CD4-positive, alpha-beta T cell treated with Interleukin-15 for 1 hour (primary cell): ENCODE results near the gene GOSR1.
"Not testable (repeated sequence)": the region's sequence is repeated elsewhere in the genome, so short reads cannot be mapped to it uniquely, and the experiment has no call there.

Source experiments
- DNase-seq: peaks from one replicate; pipeline ENCODE4 v3.0.0-alpha.2; 2020

The GOSR1 gene

GRCh38 chr17:30547778-30548573 lies 70.8 kb downstream of the GOSR1 start:
- no peak for DNase-seq

GRCh38 chr17:30549181-30549580 lies 72.0 kb downstream of the GOSR1 start:
- not testable (repeated sequence) for DNase-seq

GRCh38 chr17:30549864-30550511 lies 72.8 kb downstream of the GOSR1 start:
- DNase-seq, result no peak

- peak; percentile 56 for DNase-seq
Measured at GRCh38 chr17:30550512-30551273, 73.5 kb downstream of the GOSR1 start.

- not testable (repeated sequence) for DNase-seq
Measured at GRCh38 chr17:30551274-30551995, 74.2 kb downstream of the GOSR1 start.

- DNase-seq, result no peak
Measured at GRCh38 chr17:30551996-30552339, 74.8 kb downstream of the GOSR1 start.

- no peak for DNase-seq
Measured at GRCh38 chr17:30552994-30553566, 75.9 kb downstream of the GOSR1 start.

GRCh38 chr17:30553823-30554440 lies 76.7 kb downstream of the GOSR1 start:
- DNase-seq, result not testable (repeated sequence)

GRCh38 chr17:30554839-30555751 lies 77.9 kb downstream of the GOSR1 start:
- DNase-seq, result no peak

GRCh38 chr17:30555942-30556341 lies 78.7 kb downstream of the GOSR1 start:
- DNase-seq, result no peak

- DNase-seq, result no peak
Measured at GRCh38 chr17:30556374-30557332, 79.4 kb downstream of the GOSR1 start.

- DNase-seq, result no peak
Measured at GRCh38 chr17:30557916-30558685, 80.9 kb downstream of the GOSR1 start.

- no peak for DNase-seq
Measured at GRCh38 chr17:30558686-30559545, 81.7 kb downstream of the GOSR1 start.

GRCh38 chr17:30559656-30560055 lies 82.4 kb downstream of the GOSR1 start:
- no peak for DNase-seq

- not testable (repeated sequence) for DNase-seq
Measured at GRCh38 chr17:30560117-30561026, 83.2 kb downstream of the GOSR1 start.

- DNase-seq, result not testable (repeated sequence)
Measured at GRCh38 chr17:30561766-30562165, 84.6 kb downstream of the GOSR1 start.
